Omental fat pad (tissue), 4 donors: ENCODE data around the gene C9orf50. TPM values are rescaled to one million over a fixed set of nuclear protein-coding genes. Genes with fewer than 3 reads are reported as not detected.

Experiments
- ATAC-seq: fragments of 150-250 bp; one replicate; pipeline ENCODE4 v1.9.1; 2016; ENCODE audit warnings: mild to moderate bottlenecking, moderate library complexity; ENCODE audit not compliant: low FRiP score
- DNase-seq: peaks from one replicate; pipeline ENCODE4 v3.0.0-alpha.2; 2019; ENCODE audit warnings: low spot score
- total RNA-seq, 4 donors: library from RNA; depleted of rRNA; stranded (reverse); fragments of >200 nt; gene quantifications; one replicate each; pipeline ENCODE4 v1.1.0, GENCODE V29; 2016
- TF ChIP-seq, protein P1 (sequence below), 3 donors: fragments of 450-650 bp; IDR thresholded peaks; one replicate each; pipeline ENCODE4 v1.5.1; 2016 to 2017; ENCODE audit warnings: antibody characterized with exemption in 3 of 3, mild to moderate bottlenecking in 3 of 3, moderate library complexity in 2 of 3

Gene C9orf50
- total RNA-seq, 4 donors from 2014 or later: not detected

DNA sequence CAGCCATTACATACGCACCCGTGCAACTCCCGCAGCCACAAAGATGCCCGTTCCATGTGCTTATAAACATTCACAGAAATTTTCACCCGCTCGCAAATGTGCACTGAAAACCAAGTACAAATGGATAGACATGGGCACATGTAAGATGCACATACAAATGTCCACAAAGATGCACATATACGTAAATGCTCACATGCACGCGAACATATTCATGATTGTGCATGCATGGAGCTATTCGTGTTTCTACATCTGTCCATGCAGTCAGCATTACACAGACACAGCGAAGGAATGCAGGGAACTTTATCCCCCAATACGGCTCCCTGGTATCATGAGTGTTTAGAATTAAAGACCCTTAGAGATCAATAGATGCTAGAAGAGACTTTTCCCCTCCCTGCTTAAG is 58.4 kb downstream of the C9orf50 start:
- TF ChIP-seq, protein P1, sequence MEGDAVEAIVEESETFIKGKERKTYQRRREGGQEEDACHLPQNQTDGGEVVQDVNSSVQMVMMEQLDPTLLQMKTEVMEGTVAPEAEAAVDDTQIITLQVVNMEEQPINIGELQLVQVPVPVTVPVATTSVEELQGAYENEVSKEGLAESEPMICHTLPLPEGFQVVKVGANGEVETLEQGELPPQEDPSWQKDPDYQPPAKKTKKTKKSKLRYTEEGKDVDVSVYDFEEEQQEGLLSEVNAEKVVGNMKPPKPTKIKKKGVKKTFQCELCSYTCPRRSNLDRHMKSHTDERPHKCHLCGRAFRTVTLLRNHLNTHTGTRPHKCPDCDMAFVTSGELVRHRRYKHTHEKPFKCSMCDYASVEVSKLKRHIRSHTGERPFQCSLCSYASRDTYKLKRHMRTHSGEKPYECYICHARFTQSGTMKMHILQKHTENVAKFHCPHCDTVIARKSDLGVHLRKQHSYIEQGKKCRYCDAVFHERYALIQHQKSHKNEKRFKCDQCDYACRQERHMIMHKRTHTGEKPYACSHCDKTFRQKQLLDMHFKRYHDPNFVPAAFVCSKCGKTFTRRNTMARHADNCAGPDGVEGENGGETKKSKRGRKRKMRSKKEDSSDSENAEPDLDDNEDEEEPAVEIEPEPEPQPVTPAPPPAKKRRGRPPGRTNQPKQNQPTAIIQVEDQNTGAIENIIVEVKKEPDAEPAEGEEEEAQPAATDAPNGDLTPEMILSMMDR (IDR thresholded peaks at IDR 0.05): no peak
- DNase-seq (no peak), ATAC-seq (no peak)

Other genes starting within 250 kb of the C9orf50 start
- 10 to 100 TPM; 15.8 to 37.9 (median 20.3) TPM for gene NTMT1, start 5.1 kb upstream of the C9orf50 start, total RNA-seq
- gene ASB6, start 21.1 kb upstream of the C9orf50 start, total RNA-seq: 10 to 100 TPM; 14.5 to 35.4 (median 16.3) TPM
- gene PRRX2, start 44.5 kb upstream of the C9orf50 start, total RNA-seq: 1 to 10 TPM; 3.6 to 7.3 (median 4.0) TPM
- 10 to 100 TPM in 2 of 4 donors, 1 to 10 TPM in 2; 4.2 to 12.4 (median 8.9) TPM for gene PTGES, start 131.9 kb upstream of the C9orf50 start, total RNA-seq
- gene TOR1B, start 182.1 kb upstream of the C9orf50 start, total RNA-seq: 10 to 100 TPM; 19.0 to 37.2 (median 28.7) TPM
- gene TOR1A, start 203.0 kb upstream of the C9orf50 start, total RNA-seq: 10 to 100 TPM; 37.4 to 62.6 (median 51.0) TPM
- gene C9orf78, start 214.2 kb upstream of the C9orf50 start, total RNA-seq: 10 to 100 TPM; 44.1 to 98.0 (median 45.0) TPM
- gene USP20, start 214.4 kb upstream of the C9orf50 start, total RNA-seq: 10 to 100 TPM; 11.5 to 18.5 (median 15.5) TPM